MM.1S (cell line): ENCODE measurements around the gene PDE2A.

Experiments used
- EZH2 ChIP-seq: fragments of 300-600 bp; sonication (generic); optimal IDR thresholded peaks from 2 replicates; pipeline ENCODE3; 2017; ENCODE audit warnings: low read depth, mild to moderate bottlenecking, antibody characterized with exemption, low read length, mixed read lengths
- EZH2phosphoT487 ChIP-seq: fragments of 300-600 bp; sonication (generic); IDR thresholded peaks from 2 replicates; pipeline ENCODE4 v1.6.1; 2018; ENCODE audit warnings: antibody characterized with exemption, low read length
- TF ChIP-seq, protein P1 (sequence below): fragments of 300-600 bp; sonication (generic); IDR thresholded peaks from 2 replicates; pipeline ENCODE4 v1.5.1; 2016; ENCODE audit warnings: antibody characterized with exemption, low read length, mixed read lengths

GRCh38 chr11:72624496-72625201, 49.6 kb downstream of the PDE2A start:
- TF ChIP-seq, protein P1, sequence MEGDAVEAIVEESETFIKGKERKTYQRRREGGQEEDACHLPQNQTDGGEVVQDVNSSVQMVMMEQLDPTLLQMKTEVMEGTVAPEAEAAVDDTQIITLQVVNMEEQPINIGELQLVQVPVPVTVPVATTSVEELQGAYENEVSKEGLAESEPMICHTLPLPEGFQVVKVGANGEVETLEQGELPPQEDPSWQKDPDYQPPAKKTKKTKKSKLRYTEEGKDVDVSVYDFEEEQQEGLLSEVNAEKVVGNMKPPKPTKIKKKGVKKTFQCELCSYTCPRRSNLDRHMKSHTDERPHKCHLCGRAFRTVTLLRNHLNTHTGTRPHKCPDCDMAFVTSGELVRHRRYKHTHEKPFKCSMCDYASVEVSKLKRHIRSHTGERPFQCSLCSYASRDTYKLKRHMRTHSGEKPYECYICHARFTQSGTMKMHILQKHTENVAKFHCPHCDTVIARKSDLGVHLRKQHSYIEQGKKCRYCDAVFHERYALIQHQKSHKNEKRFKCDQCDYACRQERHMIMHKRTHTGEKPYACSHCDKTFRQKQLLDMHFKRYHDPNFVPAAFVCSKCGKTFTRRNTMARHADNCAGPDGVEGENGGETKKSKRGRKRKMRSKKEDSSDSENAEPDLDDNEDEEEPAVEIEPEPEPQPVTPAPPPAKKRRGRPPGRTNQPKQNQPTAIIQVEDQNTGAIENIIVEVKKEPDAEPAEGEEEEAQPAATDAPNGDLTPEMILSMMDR: no peak
- TF ChIP-seq EZH2phosphoT487 (no peak), EZH2 (no peak)
